ENCODE measurements around the gene TSPO2. TPM values are rescaled to one million over a fixed set of nuclear protein-coding genes. Genes with fewer than 3 reads are reported as not detected.

The TSPO2 gene
- total RNA-seq, 4 donors from 2014 or later = not detected

DNA sequence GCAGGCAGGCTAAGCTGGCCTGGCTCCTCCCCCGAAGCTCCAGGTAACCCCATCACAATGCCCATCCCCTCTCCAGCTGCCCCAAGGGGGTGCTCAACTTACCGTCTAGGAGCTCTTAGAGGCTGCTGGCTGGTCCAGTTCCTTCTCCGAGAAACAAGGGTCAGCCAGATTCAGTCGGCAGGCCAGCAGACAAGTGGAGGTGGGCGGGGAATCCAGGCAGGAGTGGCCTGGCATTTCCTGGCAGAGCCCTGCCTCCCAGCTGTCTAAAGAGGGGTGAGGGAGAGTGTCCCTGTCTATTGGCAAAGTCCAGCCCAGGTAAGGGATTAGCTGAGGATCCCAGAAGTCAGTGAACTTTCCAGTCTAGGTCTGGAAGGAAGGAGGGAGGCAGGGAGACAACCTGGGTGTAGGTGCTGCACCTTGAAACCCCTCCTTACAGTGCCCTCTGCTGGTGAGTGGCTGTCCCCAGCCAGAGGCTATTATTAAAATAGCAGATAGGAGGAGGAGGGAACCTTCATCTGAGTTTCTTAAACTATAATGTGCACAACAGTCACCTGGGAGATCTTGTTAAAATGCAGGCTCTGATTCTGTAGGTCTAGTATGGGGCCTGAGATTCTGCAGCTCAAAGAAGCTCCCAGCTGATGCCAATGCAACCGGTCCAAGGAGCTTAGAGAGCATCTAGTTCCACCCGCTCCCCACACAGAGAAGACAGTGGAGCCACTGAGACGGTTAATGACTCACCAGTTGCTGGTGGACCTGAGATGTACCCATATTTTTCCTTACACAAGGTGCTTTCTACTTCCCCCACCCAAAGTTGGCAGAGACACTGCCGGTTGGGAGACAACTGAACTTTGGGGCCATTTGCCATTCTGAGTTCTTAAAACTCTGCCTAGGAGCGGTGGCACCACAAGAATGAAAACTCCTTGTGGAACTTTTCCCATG lies 2.9 kb upstream of the TSPO2 start, which contains the start of gene UNC5CL:
UNC5CL (minus strand) TSS at position 162 of the 939 bp plus-strand sequence. CDS start 4,147 bp downstream, outside the sequence.
- Histone ChIP-seq H3K4me3 (no peak within 1 kb of the TSS), H3K4me1 (peaks cover 6 to 19% of the 10 kb centered on the region in 2 donors), H3K36me3 (no peaks in the 10 kb centered on the region), H3K27ac (no peak within 1 kb of the TSS), H3K27me3 (no peaks in the 10 kb centered on the region), H3K9me3 (no peaks in the 10 kb centered on the region)
- TF ChIP-seq, protein P1, sequence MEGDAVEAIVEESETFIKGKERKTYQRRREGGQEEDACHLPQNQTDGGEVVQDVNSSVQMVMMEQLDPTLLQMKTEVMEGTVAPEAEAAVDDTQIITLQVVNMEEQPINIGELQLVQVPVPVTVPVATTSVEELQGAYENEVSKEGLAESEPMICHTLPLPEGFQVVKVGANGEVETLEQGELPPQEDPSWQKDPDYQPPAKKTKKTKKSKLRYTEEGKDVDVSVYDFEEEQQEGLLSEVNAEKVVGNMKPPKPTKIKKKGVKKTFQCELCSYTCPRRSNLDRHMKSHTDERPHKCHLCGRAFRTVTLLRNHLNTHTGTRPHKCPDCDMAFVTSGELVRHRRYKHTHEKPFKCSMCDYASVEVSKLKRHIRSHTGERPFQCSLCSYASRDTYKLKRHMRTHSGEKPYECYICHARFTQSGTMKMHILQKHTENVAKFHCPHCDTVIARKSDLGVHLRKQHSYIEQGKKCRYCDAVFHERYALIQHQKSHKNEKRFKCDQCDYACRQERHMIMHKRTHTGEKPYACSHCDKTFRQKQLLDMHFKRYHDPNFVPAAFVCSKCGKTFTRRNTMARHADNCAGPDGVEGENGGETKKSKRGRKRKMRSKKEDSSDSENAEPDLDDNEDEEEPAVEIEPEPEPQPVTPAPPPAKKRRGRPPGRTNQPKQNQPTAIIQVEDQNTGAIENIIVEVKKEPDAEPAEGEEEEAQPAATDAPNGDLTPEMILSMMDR (IDR thresholded peaks at IDR 0.05 in 4 of 5, conservative IDR thresholded peaks at IDR 0.05 in 1 of 5) = peak; percentile 43 to 81 (median 68)
- TF ChIP-seq POLR2A (IDR thresholded peaks at IDR 0.05) = no peak
- DNase-seq = peak in 1 of 2 donors; percentile 55
- ATAC-seq = peak; percentile 62 to 71
- in situ Hi-C loops (cut with MboI; ENCODE audit: low sequenced_read_pairs in 4 of 4) (loop anchor here in 1 of 4 donors (25.0 kb wide), 1 partner anchor 1052 kb away; no protein-coding TSS in a partner anchor), intact Hi-C loops (cut with DNase I; ENCODE audit: low total_unique reads) (no loop called here)

DNA sequence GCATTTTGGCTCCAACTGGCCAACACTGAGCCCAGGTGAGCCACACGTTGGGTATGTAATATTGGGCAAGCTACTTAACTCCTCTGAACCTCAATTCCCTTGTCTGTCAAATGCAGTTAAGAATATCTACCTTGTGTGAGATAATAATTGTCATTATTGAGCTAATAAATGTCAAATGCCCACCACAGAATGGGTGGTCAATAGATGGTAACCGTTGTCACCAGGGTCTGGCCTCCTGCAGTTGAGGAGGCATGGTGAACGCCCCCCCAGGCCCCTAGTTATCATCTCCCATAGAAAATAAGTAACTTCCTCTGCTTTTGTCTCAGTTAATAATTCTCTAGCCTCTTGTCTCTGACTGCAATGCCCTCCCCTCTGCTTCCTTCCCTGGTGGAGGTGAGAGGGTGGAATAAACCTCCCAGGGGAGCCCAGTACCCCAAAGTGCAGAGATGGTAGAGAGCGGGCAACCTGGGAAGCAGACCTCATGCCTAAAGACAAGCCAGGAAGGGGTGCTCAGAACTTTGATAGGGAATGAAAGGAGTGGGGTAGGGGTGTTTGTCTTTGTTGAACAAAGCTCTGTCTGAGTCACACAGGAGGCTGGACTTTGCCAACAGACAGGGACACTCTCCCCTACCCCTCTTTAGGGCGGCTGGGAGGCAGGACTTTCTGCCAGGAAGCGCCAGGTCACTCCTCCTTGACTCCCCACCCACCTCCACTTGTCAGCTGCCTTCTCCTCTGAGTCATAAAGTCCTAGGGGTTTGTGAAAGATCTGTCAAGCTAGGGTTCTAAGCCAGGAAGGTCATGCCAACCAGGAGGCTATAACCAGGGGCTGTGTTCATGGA lies 1.9 kb upstream of the TSPO2 start:
- no peaks in the 10 kb centered on the region for H3K27me3 ChIP-seq
- DNase-seq (peak in 1 of 2 donors; percentile 50), ATAC-seq (peak; percentile 41 to 71)
- intact Hi-C loops (cut with DNase I; ENCODE audit: low total_unique reads) = no loop called here
- TF ChIP-seq, protein P1 (IDR thresholded peaks at IDR 0.05 in 4 of 5, conservative IDR thresholded peaks at IDR 0.05 in 1 of 5) = no peak
- no peak for TF ChIP-seq POLR2A (IDR thresholded peaks at IDR 0.05)
- H3K36me3 ChIP-seq = no peaks in the 10 kb centered on the region
- in situ Hi-C loops (cut with MboI; ENCODE audit: low sequenced_read_pairs in 4 of 4) = loop anchor here in 1 of 4 donors (25.0 kb wide), 1 partner anchor 1053 kb away; no protein-coding TSS in a partner anchor
- peak overlapping the region in 1 of 4 donors; percentile 21 for H3K27ac ChIP-seq
- H3K9me3 ChIP-seq = no peaks in the 10 kb centered on the region
- H3K4me1 ChIP-seq = peaks cover 6 to 19% of the 10 kb centered on the region in 2 donors
- no peak overlapping the region for H3K4me3 ChIP-seq

DNA sequence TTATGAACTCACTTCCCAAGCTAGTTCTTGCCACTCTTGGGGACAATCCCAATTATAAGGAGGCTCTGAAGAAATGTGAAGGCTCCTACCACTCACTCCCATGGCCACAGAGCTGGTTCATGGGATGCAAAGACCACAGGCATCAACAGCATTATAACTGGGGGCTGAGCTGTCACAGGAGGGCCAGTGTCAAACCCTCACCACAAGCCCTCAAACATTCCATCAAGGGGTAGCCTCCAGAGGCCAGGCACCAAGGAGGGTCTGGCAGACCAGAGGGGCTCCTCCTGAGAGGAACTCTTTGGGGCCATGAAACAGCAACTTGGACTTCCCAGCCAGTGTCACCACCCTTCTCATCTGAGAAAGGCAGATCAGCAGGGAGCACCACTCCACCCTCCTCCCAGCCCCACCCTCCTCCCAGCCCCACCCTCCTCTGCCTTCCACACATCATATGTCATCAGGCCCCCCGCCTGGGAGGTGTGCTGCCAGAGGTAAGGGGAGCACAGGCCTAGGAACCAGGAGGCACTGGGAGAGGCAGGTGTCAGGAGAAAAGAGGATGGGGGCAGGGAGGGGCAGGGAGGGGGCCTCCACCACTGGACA lies 1.2 kb upstream of the TSPO2 start:
- peak overlapping the region in 1 of 4 donors; percentile 21 for H3K27ac ChIP-seq
- TF ChIP-seq, protein P1 (IDR thresholded peaks at IDR 0.05 in 4 of 5, conservative IDR thresholded peaks at IDR 0.05 in 1 of 5) = no peak
- TF ChIP-seq POLR2A (IDR thresholded peaks at IDR 0.05) = no peak
- no peaks in the 10 kb centered on the region for H3K36me3 ChIP-seq
- no peaks in the 10 kb centered on the region for H3K27me3 ChIP-seq
- intact Hi-C loops (cut with DNase I; ENCODE audit: low total_unique reads) = no loop called here
- no peaks in the 10 kb centered on the region for H3K9me3 ChIP-seq
- no peak for ATAC-seq
- peaks cover 12 to 17% of the 10 kb centered on the region in 2 donors for H3K4me1 ChIP-seq
- no peak for DNase-seq
- no peak overlapping the region for H3K4me3 ChIP-seq
- in situ Hi-C loops (cut with MboI; ENCODE audit: low sequenced_read_pairs in 4 of 4) = loop anchor here in 1 of 4 donors (25.0 kb wide), 1 partner anchor 1054 kb away; no protein-coding TSS in a partner anchor

DNA sequence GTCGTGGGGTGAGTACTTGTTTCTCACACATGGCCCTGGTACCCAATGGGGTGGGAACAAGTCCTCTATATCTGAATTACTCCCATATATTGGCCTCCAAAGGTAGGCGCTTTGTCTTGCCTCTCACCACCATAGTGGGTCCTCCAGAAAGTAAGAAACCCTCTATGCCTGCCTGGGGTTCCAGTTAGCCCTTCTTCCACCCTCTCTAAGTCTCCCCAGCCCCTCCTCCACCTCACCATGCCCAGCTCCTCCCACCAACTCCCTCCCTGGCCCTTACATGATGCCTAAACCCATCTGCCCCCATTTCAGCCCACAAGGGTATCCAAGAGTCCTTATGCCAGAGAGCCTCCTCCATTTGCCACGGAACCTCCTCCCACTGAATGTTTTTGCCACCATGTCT lies 884 bp downstream of the TSPO2 start:
- no peak for ATAC-seq
- DNase-seq = no peak
- intact Hi-C loops (cut with DNase I; ENCODE audit: low total_unique reads) = no loop called here
- Histone ChIP-seq H3K9me3 (no peaks in the 10 kb centered on the region), H3K4me3 (no peak overlapping the region), H3K4me1 (peaks cover 22 to 23% of the 10 kb centered on the region in 2 donors), H3K27ac (no peak overlapping the region), H3K36me3 (no peaks in the 10 kb centered on the region), H3K27me3 (no peaks in the 10 kb centered on the region)
- no peak for TF ChIP-seq POLR2A (IDR thresholded peaks at IDR 0.05)
- TF ChIP-seq, protein P1 (IDR thresholded peaks at IDR 0.05 in 4 of 5, conservative IDR thresholded peaks at IDR 0.05 in 1 of 5) = no peak
- in situ Hi-C loops (cut with MboI; ENCODE audit: low sequenced_read_pairs in 4 of 4) = loop anchor here in 1 of 4 donors (25.0 kb wide), 1 partner anchor 1056 kb away; no protein-coding TSS in a partner anchor

All from gastrocnemius medialis (tissue), 4 donors.